ENCODE results near the gene CELSR2. TPM values are rescaled to one million over a fixed set of nuclear protein-coding genes. Genes with fewer than 3 reads are reported as not detected.

The CELSR2 gene
- total RNA-seq, 1 experiment from 2014 or later, result 4.2 TPM

- in situ Hi-C loops (cut with HindIII; ENCODE audit: low sequenced_read_pairs), result no loop called here
- no peak for DNase-seq (ENCODE audit: low spot score)
These were observed 21.4 kb downstream of the CELSR2 start for GRCh38 chr1:109270623-109271317.

GRCh38 chr1:109271458-109271857 lies 22.1 kb downstream of the CELSR2 start:
- in situ Hi-C loops (cut with HindIII; ENCODE audit: low sequenced_read_pairs), result no loop called here
- DNase-seq (ENCODE audit: low spot score), result no peak

DNA sequence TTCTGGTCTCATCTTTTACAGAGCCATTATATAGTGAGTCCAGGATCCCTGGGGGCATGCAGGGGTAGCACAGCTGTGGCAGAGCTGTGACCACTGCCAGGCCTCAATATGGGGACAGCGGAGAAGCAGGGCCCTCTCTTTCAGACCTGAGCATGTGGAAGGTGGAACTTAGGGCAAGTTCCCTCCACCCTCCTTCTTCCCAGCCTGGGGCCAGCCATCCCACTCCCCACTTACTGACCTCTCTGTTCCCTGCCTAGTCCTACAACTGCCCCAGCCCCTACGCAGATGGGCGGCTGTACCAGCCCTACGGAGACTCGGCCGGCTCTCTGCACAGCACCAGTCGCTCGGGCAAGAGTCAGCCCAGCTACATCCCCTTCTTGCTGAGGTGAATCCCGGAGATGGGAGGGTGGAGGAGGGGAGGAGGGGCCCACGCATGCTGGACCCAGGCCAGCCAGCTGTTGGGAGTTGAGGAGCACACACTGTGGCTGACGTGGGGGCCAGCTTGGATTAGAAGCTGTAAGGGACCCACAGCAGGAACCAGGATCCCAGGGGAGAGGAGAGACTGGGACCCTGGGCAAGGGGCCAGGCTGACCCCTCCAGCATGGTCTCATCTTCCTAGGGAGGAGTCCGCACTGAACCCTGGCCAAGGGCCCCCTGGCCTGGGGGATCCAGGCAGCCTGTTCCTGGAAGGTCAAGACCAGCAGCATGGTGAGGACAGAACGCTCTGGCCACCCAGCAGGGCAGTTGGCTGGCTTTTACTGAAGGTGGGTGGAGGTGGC lies 22.9 kb downstream of the CELSR2 start:
- DNase-seq (ENCODE audit: low spot score), result no peak
- in situ Hi-C loops (cut with HindIII; ENCODE audit: low sequenced_read_pairs), result no loop called here

- no peak for DNase-seq (ENCODE audit: low spot score)
- in situ Hi-C loops (cut with HindIII; ENCODE audit: low sequenced_read_pairs), result no loop called here
These were observed 23.6 kb downstream of the CELSR2 start for GRCh38 chr1:109272831-109273547.

DNA sequence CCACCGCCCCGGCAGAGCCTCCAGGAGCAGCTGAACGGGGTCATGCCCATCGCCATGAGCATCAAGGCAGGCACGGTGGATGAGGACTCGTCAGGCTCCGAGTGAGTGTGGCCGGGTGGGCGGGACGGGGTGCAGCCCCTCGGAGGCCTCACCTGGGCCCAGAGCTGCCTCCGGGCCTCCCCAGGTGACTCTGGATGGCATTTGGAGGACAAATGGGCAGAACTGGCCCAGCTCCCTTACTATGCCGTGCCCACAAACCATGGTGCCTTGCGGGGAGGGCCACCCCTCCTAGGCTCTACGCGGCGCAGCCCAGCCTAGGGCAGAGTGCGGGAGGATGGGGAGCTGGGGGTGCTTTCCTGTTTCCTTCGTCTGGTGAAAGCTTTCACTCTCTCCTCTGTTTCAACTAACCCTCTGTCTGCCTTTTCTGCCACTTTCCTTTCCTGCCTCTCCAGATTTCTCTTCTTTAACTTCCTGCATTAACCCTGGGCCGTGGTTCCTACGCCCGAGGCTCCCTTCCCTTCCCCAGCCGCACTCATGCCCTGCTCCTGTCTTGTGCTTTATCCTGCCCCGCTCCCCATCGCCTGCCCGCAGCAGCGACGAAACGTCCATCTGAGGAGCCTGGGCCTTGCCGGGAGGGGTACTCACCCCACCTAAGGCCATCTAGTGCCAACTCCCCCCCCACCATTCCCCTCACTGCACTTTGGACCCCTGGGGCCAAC lies 24.4 kb downstream of the CELSR2 start:
- DNase-seq (ENCODE audit: low spot score), result no peak

DNA sequence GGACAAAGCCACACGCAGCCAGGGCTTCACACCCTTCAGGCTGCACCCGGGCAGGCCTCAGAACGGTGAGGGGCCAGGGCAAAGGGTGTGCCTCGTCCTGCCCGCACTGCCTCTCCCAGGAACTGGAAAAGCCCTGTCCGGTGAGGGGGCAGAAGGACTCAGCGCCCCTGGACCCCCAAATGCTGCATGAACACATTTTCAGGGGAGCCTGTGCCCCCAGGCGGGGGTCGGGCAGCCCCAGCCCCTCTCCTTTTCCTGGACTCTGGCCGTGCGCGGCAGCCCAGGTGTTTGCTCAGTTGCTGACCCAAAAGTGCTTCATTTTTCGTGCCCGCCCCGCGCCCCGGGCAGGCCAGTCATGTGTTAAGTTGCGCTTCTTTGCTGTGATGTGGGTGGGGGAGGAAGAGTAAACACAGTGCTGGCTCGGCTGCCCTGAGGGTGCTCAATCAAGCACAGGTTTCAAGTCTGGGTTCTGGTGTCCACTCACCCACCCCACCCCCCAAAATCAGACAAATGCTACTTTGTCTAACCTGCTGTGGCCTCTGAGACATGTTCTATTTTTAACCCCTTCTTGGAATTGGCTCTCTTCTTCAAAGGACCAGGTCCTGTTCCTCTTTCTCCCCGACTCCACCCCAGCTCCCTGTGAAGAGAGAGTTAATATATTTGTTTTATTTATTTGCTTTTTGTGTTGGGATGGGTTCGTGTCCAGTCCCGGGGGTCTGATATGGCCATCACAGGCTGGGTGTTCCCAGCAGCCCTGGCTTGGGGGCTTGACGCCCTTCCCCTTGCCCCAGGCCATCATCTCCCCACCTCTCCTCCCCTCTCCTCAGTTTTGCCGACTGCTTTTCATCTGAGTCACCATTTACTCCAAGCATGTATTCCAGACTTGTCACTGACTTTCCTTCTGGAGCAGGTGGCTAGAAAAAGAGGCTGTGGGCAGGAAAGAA lies 25.5 kb downstream of the CELSR2 start:
- no peak for DNase-seq (ENCODE audit: low spot score)
- in situ Hi-C loops (cut with HindIII; ENCODE audit: low sequenced_read_pairs), result no loop called here

More for the DNA sequence above, 24.4 kb downstream of the CELSR2 start:
- in situ Hi-C loops (cut with HindIII; ENCODE audit: low sequenced_read_pairs), result no loop called here

DNA sequence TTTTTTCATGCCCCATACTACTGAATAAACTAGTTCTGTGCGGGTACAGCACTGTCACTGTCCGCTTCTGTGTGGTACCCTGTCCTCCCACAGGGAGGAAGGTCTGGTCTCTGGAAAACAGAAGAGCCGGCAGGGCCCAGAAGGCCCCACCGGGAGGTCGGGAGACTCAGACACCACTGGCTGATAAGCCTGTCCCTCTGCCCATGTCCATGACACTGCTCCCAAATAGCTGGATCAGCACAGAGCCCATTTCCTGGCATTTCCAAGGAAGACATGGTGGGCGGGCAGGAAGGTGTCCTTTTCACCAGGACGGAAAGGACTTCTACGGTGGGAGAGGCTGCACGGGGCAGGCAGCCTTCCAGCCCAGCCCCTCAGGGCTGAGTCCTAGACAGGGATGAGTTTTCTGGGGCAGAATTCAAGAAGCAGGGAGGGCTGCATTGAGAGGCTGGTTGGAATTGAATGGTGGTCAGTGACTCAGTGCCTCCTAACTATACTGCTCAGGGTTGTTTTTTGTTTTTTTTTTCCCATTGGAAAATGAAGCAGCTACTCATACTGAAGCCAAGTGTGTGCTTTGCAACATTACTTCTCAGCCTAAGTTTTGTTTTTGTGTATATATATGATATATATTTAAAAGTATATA lies 26.5 kb downstream of the CELSR2 start:
- in situ Hi-C loops (cut with HindIII; ENCODE audit: low sequenced_read_pairs), result no loop called here
- no peak for DNase-seq (ENCODE audit: low spot score)

- DNase-seq (ENCODE audit: low spot score), result peak; percentile 74
- in situ Hi-C loops (cut with HindIII; ENCODE audit: low sequenced_read_pairs), result no loop called here
These were observed 28.3 kb downstream of the CELSR2 start for GRCh38 chr1:109277434-109278204.

GRCh38 chr1:109279615-109280278 lies 30.4 kb downstream of the CELSR2 start:
- in situ Hi-C loops (cut with HindIII; ENCODE audit: low sequenced_read_pairs), result no loop called here
- no peak for DNase-seq (ENCODE audit: low spot score)

DNA sequence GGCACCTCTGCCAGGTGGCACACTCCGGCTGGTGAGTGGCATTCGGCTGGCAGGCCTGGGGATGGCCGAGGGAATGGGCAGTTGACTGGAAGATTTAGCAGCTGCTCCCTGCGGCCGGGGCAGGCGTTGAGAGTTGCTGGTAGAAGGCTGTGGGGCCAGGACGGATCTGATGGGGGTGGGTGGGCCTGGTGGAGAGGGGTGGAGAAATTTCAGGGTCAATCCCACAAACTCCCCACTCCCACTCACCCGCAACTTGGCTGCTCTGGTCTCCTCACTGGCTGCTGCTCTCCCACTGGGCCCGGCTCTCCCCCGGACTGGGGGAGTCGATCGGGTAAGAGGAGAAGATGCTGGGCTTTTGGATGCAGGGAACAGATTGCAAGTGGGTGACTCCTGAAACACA lies 31.5 kb downstream of the CELSR2 start:
- no peak for DNase-seq (ENCODE audit: low spot score)
- in situ Hi-C loops (cut with HindIII; ENCODE audit: low sequenced_read_pairs), result no loop called here

- in situ Hi-C loops (cut with HindIII; ENCODE audit: low sequenced_read_pairs), result no loop called here
- DNase-seq (ENCODE audit: low spot score), result no peak
These were observed 32.5 kb downstream of the CELSR2 start for GRCh38 chr1:109281680-109282496.

DNA sequence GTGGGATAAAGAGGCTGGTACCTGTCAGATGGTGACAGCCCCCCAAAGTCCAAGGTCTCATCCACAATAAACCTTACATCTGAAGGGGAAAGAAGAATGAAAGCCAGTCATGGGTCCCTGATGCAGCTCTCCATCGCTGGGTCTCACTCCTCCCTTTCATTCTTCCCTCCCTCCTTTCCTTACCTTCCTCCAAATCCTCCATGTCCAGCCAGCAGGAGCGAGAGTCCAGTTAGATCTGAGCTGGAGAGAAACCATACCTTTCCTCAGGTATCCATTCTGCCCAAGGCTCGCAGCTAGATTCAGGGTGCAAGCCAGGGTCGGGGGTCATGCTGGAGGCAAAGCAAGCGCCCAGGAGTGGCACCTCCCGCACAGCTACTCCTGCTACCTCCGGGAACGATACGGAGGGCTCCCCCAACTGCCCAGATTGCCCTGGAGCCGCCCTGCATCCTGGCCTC lies 33.2 kb downstream of the CELSR2 start:
- in situ Hi-C loops (cut with HindIII; ENCODE audit: low sequenced_read_pairs), result no loop called here
- DNase-seq (ENCODE audit: low spot score), result no peak

- in situ Hi-C loops (cut with HindIII; ENCODE audit: low sequenced_read_pairs), result no loop called here
- peak; percentile 99 for DNase-seq (ENCODE audit: low spot score)
These were observed 33.8 kb downstream of the CELSR2 start, which contains the start of gene PSRC1 for GRCh38 chr1:109282952-109283747. Gene PSRC1, minus strand, starts transcription at chr1:109283145.

- in situ Hi-C loops (cut with HindIII; ENCODE audit: low sequenced_read_pairs), result no loop called here
- no peak for DNase-seq (ENCODE audit: low spot score)
These were observed 34.6 kb downstream of the CELSR2 start for GRCh38 chr1:109283748-109284600.

Data from G401 (cell line).